ENCODE results near the gene SOX4. TPM values are rescaled to one million over a fixed set of nuclear protein-coding genes. Genes with fewer than 3 reads are reported as not detected.

Gene SOX4
- total and polyA plus RNA-seq, 2 donors (not counting 1 experiment from before 2014, with no cell fraction given): 3.5 to 5.0 TPM

DNA sequence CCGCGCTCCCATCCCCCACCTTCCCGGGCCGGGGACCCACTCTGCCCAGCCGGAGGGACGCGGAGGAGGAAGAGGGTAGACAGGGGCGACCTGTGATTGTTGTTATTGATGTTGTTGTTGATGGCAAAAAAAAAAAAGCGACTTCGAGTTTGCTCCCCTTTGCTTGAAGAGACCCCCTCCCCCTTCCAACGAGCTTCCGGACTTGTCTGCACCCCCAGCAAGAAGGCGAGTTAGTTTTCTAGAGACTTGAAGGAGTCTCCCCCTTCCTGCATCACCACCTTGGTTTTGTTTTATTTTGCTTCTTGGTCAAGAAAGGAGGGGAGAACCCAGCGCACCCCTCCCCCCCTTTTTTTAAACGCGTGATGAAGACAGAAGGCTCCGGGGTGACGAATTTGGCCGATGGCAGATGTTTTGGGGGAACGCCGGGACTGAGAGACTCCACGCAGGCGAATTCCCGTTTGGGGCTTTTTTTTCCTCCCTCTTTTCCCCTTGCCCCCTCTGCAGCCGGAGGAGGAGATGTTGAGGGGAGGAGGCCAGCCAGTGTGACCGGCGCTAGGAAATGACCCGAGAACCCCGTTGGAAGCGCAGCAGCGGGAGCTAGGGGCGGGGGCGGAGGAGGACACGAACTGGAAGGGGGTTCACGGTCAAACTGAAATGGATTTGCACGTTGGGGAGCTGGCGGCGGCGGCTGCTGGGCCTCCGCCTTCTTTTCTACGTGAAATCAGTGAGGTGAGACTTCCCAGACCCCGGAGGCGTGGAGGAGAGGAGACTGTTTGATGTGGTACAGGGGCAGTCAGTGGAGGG lies 2.8 kb downstream of the SOX4 start:
- Mint-ChIP-seq H3K9me3 (ENCODE audit: insufficient read depth) (no peaks in the 10 kb centered on the region), H3K27ac (peak overlapping the region; percentile 90), H3K4me1 (peaks cover 29% of the 10 kb centered on the region), H3K27me3 (peaks cover 13% of the 10 kb centered on the region), H3K4me3 (peak overlapping the region; percentile 94)
- Histone ChIP-seq H3K4me3 (ENCODE audit: control extremely low read depth in 1 of 5, extremely low read depth in 1 of 5, insufficient read depth in 1 of 5, low read depth in 2 of 5, low read length in 4 of 5) (peak overlapping the region; percentile 66 to 89 (median 71)), H3K27me3 (replicated peaks in 1 of 4; ENCODE audit: control extremely low read depth in 1 of 4, control insufficient read depth in 3 of 4, insufficient read depth in 4 of 4, low read length in 3 of 4) (peaks cover 0 to 14% (median 0%) of the 10 kb centered on the region in 4 experiments), H3K27ac (ENCODE audit: low read length in 2 of 2) (peak overlapping the region; percentile 32 to 75), H4K20me1 (ENCODE audit: control insufficient read depth, insufficient read depth, low read length, poor library complexity, severe bottlenecking) (no peaks in the 10 kb centered on the region), H2AFZ (ENCODE audit: insufficient read depth, low read depth, low read length, poor library complexity, severe bottlenecking) (peak overlapping the region; percentile 91), H3K4me1 (ENCODE audit: control insufficient read depth in 2 of 2, insufficient read depth in 2 of 2, low read length in 2 of 2) (peaks cover 30 to 38% of the 10 kb centered on the region in 2 donors), H3K9ac (ENCODE audit: low read length) (peak overlapping the region; percentile 79), H3K4me2 (replicated peaks; ENCODE audit: low read depth, low read length, poor library complexity, severe bottlenecking) (peak overlapping the region; percentile 91), H3K79me2 (ENCODE audit: control insufficient read depth, insufficient read depth, low read length) (peaks cover 14% of the 10 kb centered on the region), H3K9me3 (ENCODE audit: control extremely low read depth in 1 of 3, control insufficient read depth in 2 of 3, insufficient read depth in 1 of 3, low read length in 2 of 3) (no peaks in the 10 kb centered on the region), H3K36me3 (replicated peaks in 1 of 2; ENCODE audit: control extremely low read depth in 1 of 2, control insufficient read depth in 1 of 2, extremely low read depth in 1 of 2, insufficient read depth in 2 of 2, low read length in 1 of 2) (no peaks in the 10 kb centered on the region)
- intact Hi-C loops (cut with micrococcal nuclease): no loop called here
- DNase-seq: peak; percentile 61
- CTCF ChIA-PET: interaction anchor here (0.8 to 2.5 kb wide), 3 partner anchors 8 to 1032 kb away, joined by 3 to 16 read pairs (median 3); no protein-coding TSS in a partner anchor
- POLR2A ChIA-PET: interaction anchor here (0.7 to 1.5 kb wide), 2 partner anchors 13 to 89 kb away, joined by 4 to 5 read pairs; no protein-coding TSS in a partner anchor
- ATAC-seq (ENCODE audit: low read depth): no peak
- TF ChIP-seq EZH2 (IDR thresholded peaks at IDR 0.05; ENCODE audit: borderline replicate concordance, insufficient read depth, low read depth, low read length, poor library complexity, severe bottlenecking): no peak
- TF ChIP-seq, protein P1, sequence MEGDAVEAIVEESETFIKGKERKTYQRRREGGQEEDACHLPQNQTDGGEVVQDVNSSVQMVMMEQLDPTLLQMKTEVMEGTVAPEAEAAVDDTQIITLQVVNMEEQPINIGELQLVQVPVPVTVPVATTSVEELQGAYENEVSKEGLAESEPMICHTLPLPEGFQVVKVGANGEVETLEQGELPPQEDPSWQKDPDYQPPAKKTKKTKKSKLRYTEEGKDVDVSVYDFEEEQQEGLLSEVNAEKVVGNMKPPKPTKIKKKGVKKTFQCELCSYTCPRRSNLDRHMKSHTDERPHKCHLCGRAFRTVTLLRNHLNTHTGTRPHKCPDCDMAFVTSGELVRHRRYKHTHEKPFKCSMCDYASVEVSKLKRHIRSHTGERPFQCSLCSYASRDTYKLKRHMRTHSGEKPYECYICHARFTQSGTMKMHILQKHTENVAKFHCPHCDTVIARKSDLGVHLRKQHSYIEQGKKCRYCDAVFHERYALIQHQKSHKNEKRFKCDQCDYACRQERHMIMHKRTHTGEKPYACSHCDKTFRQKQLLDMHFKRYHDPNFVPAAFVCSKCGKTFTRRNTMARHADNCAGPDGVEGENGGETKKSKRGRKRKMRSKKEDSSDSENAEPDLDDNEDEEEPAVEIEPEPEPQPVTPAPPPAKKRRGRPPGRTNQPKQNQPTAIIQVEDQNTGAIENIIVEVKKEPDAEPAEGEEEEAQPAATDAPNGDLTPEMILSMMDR (IDR thresholded peaks at IDR 0.05): no peak
- 0% methylated on average over 20 of the region's 43 CpGs for WGBS (ENCODE audit: insufficient coverage)

Data from B cell (primary cell).